B cell (primary cell): ENCODE measurements around the gene MAPK7. TPM values are rescaled to one million over a fixed set of nuclear protein-coding genes. Genes with fewer than 3 reads are reported as not detected.

ENCODE experiments used
- ATAC-seq: fragments of 200-7000 bp; cut with Tn5 transposase; one replicate; pipeline ENCODE4 v1.10.0; 2021; ENCODE audit warnings: low read depth, mild to moderate bottlenecking, moderate number of reproducible peaks, moderate library complexity
- CTCF ChIA-PET: fragments of 350-600 bp; sonication (Branson Sonifier 250); formaldehyde crosslinking; loops from one replicate; lab custom pipeline; 2021; ENCODE audit warnings: antibody characterized with exemption, inconsistent platforms; lab: Charles Lee
- POLR2A ChIA-PET: fragments of 350-600 bp; sonication (Branson Sonifier 250); formaldehyde crosslinking; loops from one replicate; lab custom pipeline; 2021; ENCODE audit warnings: antibody characterized with exemption; lab: Charles Lee
- DNase-seq: peaks from one replicate; pipeline ENCODE4 v3.0.0; 2013
- H2AFZ ChIP-seq: 2 replicates; pipeline ENCODE4 v1.6.1; 2012; ENCODE audit warnings: mild to moderate bottlenecking, low read depth, low read length; ENCODE audit not compliant: insufficient read depth, poor library complexity, severe bottlenecking
- H3K27ac ChIP-seq, 2 donors: 1 replicate in 1 of 2; 2 replicates in 1 of 2; pipeline ENCODE4 v1.5.1; 2012 to 2013; ENCODE audit warnings: low read length in 2 of 2, mild to moderate bottlenecking in 2 of 2, moderate library complexity in 1 of 2
- H3K27me3 ChIP-seq, 4 experiments: fragments of 200-600 bp in 1 of 4; sonication (generic) in 1 of 4; replicated peaks in 1 of 4; 1 replicate in 2 of 4; 2 replicates in 2 of 4; pipeline versions ENCODE4 v1.6.1 to v1.7.0; 2013 to 2016; ENCODE audit warnings: low read length in 3 of 4, mild to moderate bottlenecking in 2 of 4, mixed read lengths in 1 of 4, moderate library complexity in 1 of 4; ENCODE audit not compliant: insufficient read depth in 4 of 4, control insufficient read depth in 3 of 4; ENCODE audit errors: control extremely low read depth in 1 of 4
- H3K36me3 ChIP-seq, 2 experiments: replicated peaks in 1 of 2; 1 replicate in 1 of 2; 2 replicates in 1 of 2; pipeline versions ENCODE4 v1.6.1 to v1.7.1; 2013; ENCODE audit warnings: low read length in 1 of 2; ENCODE audit not compliant: insufficient read depth in 2 of 2, control insufficient read depth in 1 of 2; ENCODE audit errors: control extremely low read depth in 1 of 2, extremely low read depth in 1 of 2
- H3K4me1 ChIP-seq, 2 donors: fragments of 200-600 bp in 1 of 2; sonication (generic) in 1 of 2; 1 replicate in 1 of 2; 2 replicates in 1 of 2; pipeline versions ENCODE4 v1.5.1 to v1.6.1; 2013 to 2017; ENCODE audit warnings: low read length in 2 of 2; ENCODE audit not compliant: control insufficient read depth in 2 of 2, insufficient read depth in 2 of 2
- H3K4me2 ChIP-seq: replicated peaks from 2 replicates; pipeline ENCODE3; 2012; ENCODE audit warnings: mild to moderate bottlenecking, low read depth, low read length; ENCODE audit not compliant: poor library complexity, severe bottlenecking
- H3K4me3 ChIP-seq, 5 experiments: fragments of 200-600 bp in 1 of 5; sonication (generic) in 1 of 5; 1 replicate in 3 of 5; 2 replicates in 2 of 5; pipeline versions ENCODE4 v1.5.1 to v1.7.0; 2011 to 2016; ENCODE audit warnings: low read length in 4 of 5, mild to moderate bottlenecking in 4 of 5, low read depth in 2 of 5, control low read depth in 1 of 5, moderate library complexity in 1 of 5; ENCODE audit not compliant: insufficient read depth in 1 of 5; ENCODE audit errors: control extremely low read depth in 1 of 5, extremely low read depth in 1 of 5
- H3K79me2 ChIP-seq: fragments of 200-600 bp; sonication (generic); one replicate; pipeline ENCODE4 v1.6.0; 2016; ENCODE audit warnings: low read length; ENCODE audit not compliant: control insufficient read depth, insufficient read depth
- H3K9ac ChIP-seq: fragments of 200-600 bp; sonication (generic); 2 replicates; pipeline ENCODE4 v1.6.1; 2017; ENCODE audit warnings: mild to moderate bottlenecking, low read length, moderate library complexity
- H3K9me3 ChIP-seq, 3 donors: one replicate each; pipeline versions ENCODE4 v1.6.1 to v1.7.1; 2013; ENCODE audit warnings: low read length in 2 of 3; ENCODE audit not compliant: control insufficient read depth in 2 of 3, insufficient read depth in 1 of 3; ENCODE audit errors: control extremely low read depth in 1 of 3
- H4K20me1 ChIP-seq: 2 replicates; pipeline ENCODE4 v1.6.0; 2012; ENCODE audit warnings: mild to moderate bottlenecking, low read length; ENCODE audit not compliant: insufficient read depth, control insufficient read depth, poor library complexity, severe bottlenecking
- H3K27ac Mint-ChIP-seq: one replicate; pipeline ENCODE4 v1.8.0; 2021; ENCODE audit warnings: mixed read lengths
- H3K27me3 Mint-ChIP-seq: one replicate; pipeline ENCODE4 v1.8.0; 2021; ENCODE audit warnings: mixed read lengths
- H3K4me1 Mint-ChIP-seq: one replicate; pipeline ENCODE4 v1.8.0; 2021; ENCODE audit warnings: mixed read lengths
- H3K4me3 Mint-ChIP-seq: one replicate; pipeline ENCODE4 v1.8.0; 2021; ENCODE audit warnings: mixed read lengths
- H3K9me3 Mint-ChIP-seq: one replicate; pipeline ENCODE4 v1.8.0; 2022; ENCODE audit warnings: mixed read lengths; ENCODE audit not compliant: insufficient read depth
- CTCF ChIP-seq: fragments of 200-600 bp; IDR thresholded peaks from one replicate; pipeline ENCODE4 v1.8.0; 2022; ENCODE audit warnings: antibody characterized with exemption, mild to moderate bottlenecking
- EZH2 ChIP-seq: IDR thresholded peaks from 2 replicates; pipeline ENCODE4 v1.6.1; 2012; ENCODE audit warnings: borderline replicate concordance, low read depth, mild to moderate bottlenecking, moderate library complexity, low read length; ENCODE audit not compliant: insufficient read depth, poor library complexity, severe bottlenecking
- WGBS: methylation state at CpG from one replicate; pipeline ENCODE4 v1.1.5; 2013; ENCODE audit warnings: missing lambda C conversion rate; ENCODE audit not compliant: insufficient coverage; 5-methylcytosine and 5-hydroxymethylcytosine counted together
- intact Hi-C: fragments of 100-400 bp; cut with micrococcal nuclease; formaldehyde crosslinking; loops from one replicate; pipeline ENCODE4 v1.10.0; 2022
- polyA plus RNA-seq: library from polyadenylated mRNA; depleted of rRNA; stranded (reverse); fragments of >200 nt; gene quantifications from 2 replicates; pipeline ENCODE4 v1.2.3, GENCODE V29; 2012
- total RNA-seq, 2 donors: library from RNA; stranded (reverse); fragments of 120-200 nt in 1 of 2; gene quantifications; 1 replicate in 1 of 2; 2 replicates in 1 of 2; pipeline versions ENCODE4 v1.2.3 to v1.2.4, GENCODE V29; 2013 to 2022

Gene MAPK7
- total and polyA plus RNA-seq, 2 donors (not counting 1 experiment from before 2014, with no cell fraction given) = 30.0 to 34.0 TPM

GRCh38 chr17:19385521-19385983 lies 7.3 kb downstream of the MAPK7 start:
- peaks cover 0 to 37% of the 10 kb centered on the region in 2 experiments for H3K36me3 ChIP-seq
- no peaks in the 10 kb centered on the region for H3K9me3 ChIP-seq
- Mint-ChIP-seq H3K4me3 (no peak overlapping the region), H3K9me3 (no peaks in the 10 kb centered on the region), H3K4me1 (no peaks in the 10 kb centered on the region), H3K27me3 (peaks cover 21% of the 10 kb centered on the region), H3K27ac (no peak overlapping the region)
- H2AFZ ChIP-seq = no peak overlapping the region
- ATAC-seq (no peak), DNase-seq (no peak)
- no peak overlapping the region for H3K4me2 ChIP-seq
- ChIA-PET CTCF (interaction anchor here (1.2 kb wide), 1 partner anchor 23 kb away, joined by 5 read pairs; the partner anchor contains the start of gene B9D1), POLR2A (no interaction called here)
- H3K4me1 ChIP-seq = no peaks in the 10 kb centered on the region
- H3K79me2 ChIP-seq = no peaks in the 10 kb centered on the region
- intact Hi-C loops = no loop called here
- H3K27me3 ChIP-seq = peaks cover 0 to 20% (median 0%) of the 10 kb centered on the region in 4 experiments
- 94% methylated on average over 8 of the region's 9 CpGs for WGBS
- H3K27ac ChIP-seq = no peak overlapping the region
- H3K4me3 ChIP-seq = no peak overlapping the region
- H3K9ac ChIP-seq = no peak overlapping the region
- TF ChIP-seq EZH2 (no peak), CTCF (no peak)
- H4K20me1 ChIP-seq = peaks cover 12% of the 10 kb centered on the region

- POLR2A ChIA-PET = no interaction called here
- no peak for DNase-seq
- WGBS = 55% methylated on average over 15 of the region's 20 CpGs
Observed at GRCh38 chr17:19386051-19386929, 8.0 kb downstream of the MAPK7 start.

More at GRCh38 chr17:19386051-19386929, 8.0 kb downstream of the MAPK7 start:
- Histone ChIP-seq H3K79me2 (no peaks in the 10 kb centered on the region), H3K9ac (no peak overlapping the region), H3K9me3 (no peaks in the 10 kb centered on the region), H3K4me1 (no peaks in the 10 kb centered on the region), H2AFZ (no peak overlapping the region), H3K36me3 (peaks cover 0 to 29% of the 10 kb centered on the region in 2 experiments), H3K4me3 (no peak overlapping the region), H3K4me2 (no peak overlapping the region), H4K20me1 (peaks cover 12% of the 10 kb centered on the region), H3K27ac (no peak overlapping the region), H3K27me3 (peaks cover 0 to 20% (median 0%) of the 10 kb centered on the region in 4 experiments)
- intact Hi-C loops = no loop called here
- CTCF ChIA-PET = no interaction called here
- H3K4me3 Mint-ChIP-seq = no peak overlapping the region
- H3K9me3 Mint-ChIP-seq = no peaks in the 10 kb centered on the region
- no peak for ATAC-seq
- TF ChIP-seq CTCF (no peak), EZH2 (no peak)
- no peaks in the 10 kb centered on the region for H3K4me1 Mint-ChIP-seq
- peaks cover 21% of the 10 kb centered on the region for H3K27me3 Mint-ChIP-seq
- H3K27ac Mint-ChIP-seq = no peak overlapping the region
